ENCODE data around the gene FUT8. TPM values are rescaled to one million over a fixed set of nuclear protein-coding genes. Genes with fewer than 3 reads are reported as not detected.
A peak's percentile ranks its signal among the peaks of the same experiment; 100 is the strongest.

The FUT8 gene
- total and polyA plus RNA-seq, 2 experiments from 2014 or later: 26.6 to 67.5 TPM

DNA sequence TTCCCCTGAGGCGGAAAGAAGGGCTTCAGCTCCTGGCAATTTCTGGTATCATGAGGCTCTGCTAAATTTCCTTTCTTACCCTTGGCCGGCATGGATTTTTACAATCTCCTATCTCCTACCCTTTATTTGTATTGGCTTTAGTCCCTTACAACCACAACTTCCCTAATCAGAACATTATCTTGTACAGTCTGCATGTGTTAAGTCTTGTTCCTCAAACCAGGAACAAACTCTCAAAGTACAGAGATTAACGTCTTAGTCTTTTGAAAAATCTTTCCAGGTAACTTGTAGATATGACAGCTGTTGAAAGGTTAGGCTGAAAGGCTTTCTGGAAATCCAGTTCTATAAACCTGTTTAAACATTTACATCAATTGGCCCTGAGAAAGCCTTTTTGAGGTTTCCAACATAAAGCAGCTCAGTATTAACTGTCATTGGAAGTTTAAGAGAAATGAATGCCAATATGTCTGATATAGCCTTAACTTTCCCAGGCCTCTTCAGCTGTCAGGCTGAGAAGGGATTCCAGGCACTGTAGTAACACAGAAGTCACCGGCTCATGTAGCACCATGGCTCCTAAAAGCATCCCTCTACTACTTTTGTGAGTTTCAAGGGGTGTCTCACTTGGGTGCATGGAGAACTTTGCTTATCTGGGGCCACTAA is 360.5 kb downstream of the FUT8 start:
- no peak for DNase-seq (ENCODE audit: low spot score)
- TF ChIP-seq, protein P1, sequence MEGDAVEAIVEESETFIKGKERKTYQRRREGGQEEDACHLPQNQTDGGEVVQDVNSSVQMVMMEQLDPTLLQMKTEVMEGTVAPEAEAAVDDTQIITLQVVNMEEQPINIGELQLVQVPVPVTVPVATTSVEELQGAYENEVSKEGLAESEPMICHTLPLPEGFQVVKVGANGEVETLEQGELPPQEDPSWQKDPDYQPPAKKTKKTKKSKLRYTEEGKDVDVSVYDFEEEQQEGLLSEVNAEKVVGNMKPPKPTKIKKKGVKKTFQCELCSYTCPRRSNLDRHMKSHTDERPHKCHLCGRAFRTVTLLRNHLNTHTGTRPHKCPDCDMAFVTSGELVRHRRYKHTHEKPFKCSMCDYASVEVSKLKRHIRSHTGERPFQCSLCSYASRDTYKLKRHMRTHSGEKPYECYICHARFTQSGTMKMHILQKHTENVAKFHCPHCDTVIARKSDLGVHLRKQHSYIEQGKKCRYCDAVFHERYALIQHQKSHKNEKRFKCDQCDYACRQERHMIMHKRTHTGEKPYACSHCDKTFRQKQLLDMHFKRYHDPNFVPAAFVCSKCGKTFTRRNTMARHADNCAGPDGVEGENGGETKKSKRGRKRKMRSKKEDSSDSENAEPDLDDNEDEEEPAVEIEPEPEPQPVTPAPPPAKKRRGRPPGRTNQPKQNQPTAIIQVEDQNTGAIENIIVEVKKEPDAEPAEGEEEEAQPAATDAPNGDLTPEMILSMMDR (IDR thresholded peaks at IDR 0.05; ENCODE audit: poor library complexity): no peak
- peak; percentile 91 for TF ChIP-seq EZH2phosphoT487 (IDR thresholded peaks at IDR 0.05; ENCODE audit: low read depth, severe bottlenecking, unreplicated experiment)
- H3K79me2 ChIP-seq: no peaks in the 10 kb centered on the region
- WGBS (ENCODE audit: low lambda C conversion rate, missing lambda C conversion rate): 28% methylated on average over 4 of the region's 4 CpGs
- H3K9me3 ChIP-seq (ENCODE audit: low read depth): no peaks in the 10 kb centered on the region
- peaks cover 22% of the 10 kb centered on the region for H3K4me1 ChIP-seq (ENCODE audit: insufficient read depth)
- H3K27ac ChIP-seq: peak overlapping the region; percentile 15
- no peak overlapping the region for H2AFZ ChIP-seq
- H3K36me3 ChIP-seq (replicated peaks; ENCODE audit: insufficient read depth, low read depth): no peaks in the 10 kb centered on the region
- H4K20me1 ChIP-seq (ENCODE audit: insufficient read depth, poor library complexity, severe bottlenecking): no peaks in the 10 kb centered on the region
- H3K4me3 ChIP-seq: no peak overlapping the region
- H3K9me2 ChIP-seq (replicated peaks; ENCODE audit: insufficient read depth): no peaks in the 10 kb centered on the region
- H3K27me3 ChIP-seq: peaks cover 25% of the 10 kb centered on the region
- H3K4me2 ChIP-seq: peak overlapping the region; percentile 8

DNA sequence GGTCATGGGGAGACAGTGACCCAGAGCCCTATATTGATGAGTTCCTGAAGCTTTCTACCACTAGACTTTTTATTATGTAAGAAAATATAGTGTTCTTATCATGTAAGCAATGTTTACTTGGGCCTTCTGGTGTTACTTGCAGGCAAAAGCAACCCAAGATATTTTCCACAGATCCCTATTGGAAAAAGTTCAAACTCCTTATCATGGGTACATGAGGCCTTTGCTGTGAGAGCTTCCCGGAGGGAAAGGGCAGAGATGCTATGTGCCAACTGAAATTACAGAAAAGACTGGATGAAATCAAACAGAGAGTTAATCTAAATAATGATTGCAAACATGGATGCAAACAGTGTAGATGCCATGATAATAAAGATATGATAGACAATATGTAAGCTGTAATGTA is 361.5 kb downstream of the FUT8 start:
- Histone ChIP-seq H3K36me3 (replicated peaks; ENCODE audit: insufficient read depth, low read depth) (no peaks in the 10 kb centered on the region), H3K4me1 (ENCODE audit: insufficient read depth) (peaks cover 22% of the 10 kb centered on the region), H3K4me3 (no peak overlapping the region), H3K4me2 (no peak overlapping the region), H4K20me1 (ENCODE audit: insufficient read depth, poor library complexity, severe bottlenecking) (no peaks in the 10 kb centered on the region), H3K27ac (no peak overlapping the region), H3K9me2 (replicated peaks; ENCODE audit: insufficient read depth) (no peaks in the 10 kb centered on the region), H3K79me2 (no peaks in the 10 kb centered on the region), H3K9me3 (ENCODE audit: low read depth) (no peaks in the 10 kb centered on the region), H2AFZ (no peak overlapping the region), H3K27me3 (peaks cover 25% of the 10 kb centered on the region)
- no peak for TF ChIP-seq EZH2phosphoT487 (IDR thresholded peaks at IDR 0.05; ENCODE audit: low read depth, severe bottlenecking, unreplicated experiment)
- TF ChIP-seq, protein P1 (IDR thresholded peaks at IDR 0.05; ENCODE audit: poor library complexity): no peak
- TF ChIP-seq EZH2 (IDR thresholded peaks at IDR 0.05; ENCODE audit: borderline replicate concordance): no peak
- WGBS (ENCODE audit: low lambda C conversion rate, missing lambda C conversion rate): 71% methylated on average over 1 of the region's 1 CpG
- no peak for DNase-seq (ENCODE audit: low spot score)

DNA sequence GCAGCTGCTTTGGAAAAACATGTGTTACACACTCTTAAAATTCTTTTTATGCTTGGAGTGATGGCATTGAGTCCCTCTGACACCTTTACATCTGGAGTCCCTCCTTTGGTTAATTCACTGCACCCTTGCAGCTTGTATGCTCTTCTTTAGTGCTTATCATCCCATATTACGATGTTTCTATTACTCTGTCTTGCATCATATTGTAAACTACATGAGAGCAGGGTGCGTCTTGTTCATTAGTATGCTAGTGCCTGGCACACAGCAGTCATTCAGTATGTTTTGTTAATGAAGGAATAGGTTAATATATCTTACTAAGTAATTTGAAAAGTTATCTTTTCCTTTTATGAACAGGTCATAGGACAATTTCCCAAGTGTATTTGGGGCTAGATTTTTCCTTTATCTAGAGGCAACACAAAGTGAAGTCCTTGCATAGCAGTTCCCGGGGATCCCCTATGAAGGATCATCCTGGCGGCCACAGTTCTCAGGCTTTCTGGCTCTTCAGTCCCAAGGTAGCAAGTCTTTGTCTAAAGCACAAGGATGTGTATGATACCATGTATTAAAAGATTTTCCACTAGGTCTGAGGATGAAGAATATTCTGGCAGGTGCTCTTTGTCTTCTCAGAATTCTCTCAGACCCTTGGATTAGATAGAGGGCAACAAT is 363.8 kb downstream of the FUT8 start:
- DNase-seq (ENCODE audit: low spot score): no peak
- TF ChIP-seq EZH2phosphoT487 (IDR thresholded peaks at IDR 0.05; ENCODE audit: low read depth, severe bottlenecking, unreplicated experiment): no peak
- no peak for TF ChIP-seq EZH2 (IDR thresholded peaks at IDR 0.05; ENCODE audit: borderline replicate concordance)
- TF ChIP-seq, protein P1 (IDR thresholded peaks at IDR 0.05; ENCODE audit: poor library complexity): no peak

More for the DNA sequence above, 363.8 kb downstream of the FUT8 start:
- peaks cover 28% of the 10 kb centered on the region for H3K27me3 ChIP-seq
- H4K20me1 ChIP-seq (ENCODE audit: insufficient read depth, poor library complexity, severe bottlenecking): no peaks in the 10 kb centered on the region
- no peak overlapping the region for H3K27ac ChIP-seq
- WGBS (ENCODE audit: low lambda C conversion rate, missing lambda C conversion rate): 81% methylated on average over 4 of the region's 4 CpGs
- no peaks in the 10 kb centered on the region for H3K9me2 ChIP-seq (replicated peaks; ENCODE audit: insufficient read depth)
- H3K4me1 ChIP-seq (ENCODE audit: insufficient read depth): peaks cover 22% of the 10 kb centered on the region
- H3K4me2 ChIP-seq: no peak overlapping the region
- no peaks in the 10 kb centered on the region for H3K36me3 ChIP-seq (replicated peaks; ENCODE audit: insufficient read depth, low read depth)
- H2AFZ ChIP-seq: no peak overlapping the region
- H3K79me2 ChIP-seq: no peaks in the 10 kb centered on the region
- no peaks in the 10 kb centered on the region for H3K9me3 ChIP-seq (ENCODE audit: low read depth)
- no peak overlapping the region for H3K4me3 ChIP-seq

All from hepatocyte (in vitro differentiated cells).